Activated CD4-positive, alpha-beta T cell treated with anti-CD3 and anti-CD28 coated beads, Interleukin-2, Interleukin-4, amounts not matched to agents 100 ng/mL and 50 ng/mL, durations not matched to agents 16 hours and 8 hours (primary cell): ENCODE results near the gene ATF5.
"Not testable (repeated sequence)": the region's sequence is repeated elsewhere in the genome, so short reads cannot be mapped to it uniquely, and the experiment has no call there.

ENCODE experiments used
- DNase-seq: peaks from one replicate; pipeline ENCODE4 v3.0.0-alpha.2; 2020; ENCODE audit warnings: low spot score

Gene ATF5

GRCh38 chr19:49923055-49924003 lies 5.7 kb upstream of the ATF5 start:
- no peak for DNase-seq

DNA sequence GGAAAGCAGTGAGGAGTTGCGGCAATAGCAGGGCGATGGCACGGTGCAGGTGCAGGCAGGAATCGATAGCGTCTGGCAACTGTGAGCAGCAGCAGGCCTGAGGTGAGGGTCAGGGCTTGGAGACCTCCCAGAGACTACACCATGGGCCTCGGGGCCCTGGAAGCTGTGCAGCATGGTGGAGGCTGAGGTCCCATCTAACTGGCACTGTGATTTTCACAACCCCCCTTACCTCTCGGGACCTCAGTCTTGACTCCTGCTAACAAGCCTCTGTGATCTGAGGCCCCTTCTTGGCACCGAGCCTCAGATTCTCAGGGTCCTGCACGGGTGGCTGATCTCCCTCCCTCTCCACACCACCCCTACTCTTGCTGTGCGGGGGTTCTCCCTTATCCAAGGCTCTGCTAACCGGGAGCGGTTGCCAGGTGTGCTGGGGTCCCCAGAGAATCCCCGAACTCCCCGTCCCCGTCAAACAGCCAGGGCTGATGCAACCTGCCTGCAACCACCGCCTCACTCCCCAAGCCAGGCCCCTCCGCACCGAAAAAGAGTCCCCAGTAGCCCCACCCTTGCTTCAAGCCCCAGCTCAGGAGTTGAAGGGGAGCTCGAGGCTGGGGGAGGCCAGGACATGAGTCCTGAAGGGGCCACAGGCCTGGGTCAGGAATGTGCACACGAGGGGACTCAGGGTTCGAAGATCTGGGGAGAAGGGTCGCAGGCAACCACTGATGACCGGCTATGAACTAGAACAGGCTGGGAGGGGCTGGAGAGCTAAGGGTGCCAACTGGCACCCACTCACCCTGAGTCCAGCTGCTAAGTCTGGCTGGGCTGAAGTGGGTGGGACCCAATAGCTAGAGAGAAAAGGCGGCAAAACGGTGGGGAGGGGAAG lies 4.8 kb upstream of the ATF5 start:
- DNase-seq: no peak

DNA sequence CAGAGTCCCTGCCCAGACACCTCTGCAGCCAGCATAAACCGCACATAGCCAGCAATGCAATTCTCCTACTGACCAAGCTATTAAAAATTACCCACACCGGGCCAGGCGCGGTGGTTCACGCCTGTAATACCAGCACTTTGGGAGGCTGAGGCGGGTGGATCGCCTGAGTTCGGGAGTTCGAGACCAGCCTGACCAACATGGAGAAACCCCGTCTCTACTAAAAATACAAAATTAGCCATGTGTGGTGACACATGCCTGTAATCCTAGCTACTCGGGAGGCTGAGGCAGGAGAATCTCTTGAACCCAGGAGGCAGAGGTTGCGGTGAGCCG lies 4.2 kb upstream of the ATF5 start:
- not testable (repeated sequence) for DNase-seq

DNA sequence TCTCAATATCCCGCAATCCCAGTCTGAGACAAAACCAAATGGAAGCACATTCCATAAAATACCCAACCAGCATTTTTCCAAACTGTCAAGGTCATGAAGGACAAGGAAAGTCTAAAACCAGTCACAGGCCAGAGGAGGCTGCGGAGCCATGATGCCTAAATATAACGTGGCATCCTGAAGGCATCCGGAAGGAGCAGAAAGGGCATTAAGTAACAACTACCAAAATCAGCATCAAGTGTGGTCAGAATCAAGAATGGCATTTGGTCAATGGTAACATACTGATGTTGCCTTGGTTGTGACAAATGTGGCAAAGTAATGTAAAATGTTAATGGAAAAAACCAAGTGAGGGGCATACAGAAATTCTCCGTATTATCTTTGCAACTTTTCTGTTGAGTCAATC lies 3.5 kb upstream of the ATF5 start:
- no peak for DNase-seq

DNA sequence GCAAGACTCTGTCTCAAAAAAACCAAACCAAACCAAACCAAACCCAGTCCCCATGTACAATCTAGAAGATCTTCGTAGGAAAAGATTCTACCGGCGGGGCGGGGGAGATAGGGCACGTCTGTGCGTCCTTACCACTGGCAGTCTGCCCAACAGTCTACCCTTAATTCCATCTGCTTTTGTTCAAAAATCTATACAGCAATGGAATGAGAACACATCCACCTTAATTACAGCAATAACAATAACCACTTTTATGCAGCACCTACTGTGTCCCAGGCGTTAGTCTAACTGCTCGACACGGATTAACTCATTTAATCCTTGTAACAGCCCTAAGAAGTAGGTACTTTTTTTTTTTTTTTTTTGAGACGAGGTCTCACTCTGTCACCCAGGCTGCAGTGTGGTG lies 2.5 kb upstream of the ATF5 start:
- no peak for DNase-seq

GRCh38 chr19:49927526-49928264 lies 1.3 kb upstream of the ATF5 start:
- DNase-seq: no peak

DNA sequence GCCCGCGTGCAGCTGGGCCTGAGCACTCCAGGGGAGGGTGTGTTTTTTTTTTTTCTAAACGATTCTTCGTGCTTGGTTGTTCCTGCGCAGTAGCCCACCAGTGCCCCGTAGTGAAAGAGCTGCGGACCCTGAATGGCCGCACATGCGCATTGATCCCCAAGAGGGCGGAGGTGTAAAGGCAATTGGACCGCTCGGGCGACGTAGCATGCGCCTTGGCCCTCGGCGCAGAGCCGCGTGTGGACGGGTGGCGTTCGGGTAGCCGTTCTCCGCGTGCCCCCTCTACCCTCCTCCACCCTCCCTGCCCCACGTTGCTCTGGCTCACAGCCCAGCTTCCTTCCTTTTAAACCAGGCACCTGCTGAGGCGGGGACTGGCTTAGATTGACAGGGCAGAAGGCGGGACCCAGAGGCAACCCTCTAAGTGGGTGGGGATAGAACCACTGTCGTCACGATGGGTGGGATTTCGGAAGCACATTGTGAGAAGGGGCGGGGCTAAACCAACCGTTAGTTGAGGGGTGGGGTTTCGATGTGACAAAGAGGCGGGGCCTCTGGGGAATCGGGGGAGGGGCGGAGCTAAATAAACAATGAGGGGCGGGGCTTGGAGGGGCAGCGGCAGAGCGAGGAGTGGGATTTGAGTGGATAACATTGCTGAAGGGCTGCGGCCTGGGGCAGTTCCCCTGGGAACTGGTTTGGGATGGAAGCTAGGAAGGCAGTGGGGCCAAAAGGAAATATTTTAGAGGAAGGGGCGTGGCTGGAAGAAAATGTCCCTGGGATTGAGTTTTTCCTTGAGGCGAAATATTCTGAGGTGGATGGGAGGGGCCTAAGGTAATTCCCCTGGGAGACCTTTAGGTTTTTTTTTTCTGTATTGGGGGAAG lies 842 bp downstream of the ATF5 start:
- DNase-seq: peak; percentile 97

- no peak for DNase-seq
Observed at GRCh38 chr19:49930483-49931011, 1.5 kb downstream of the ATF5 start.

GRCh38 chr19:49931293-49932040 lies 2.5 kb downstream of the ATF5 start:
- no peak for DNase-seq

DNA sequence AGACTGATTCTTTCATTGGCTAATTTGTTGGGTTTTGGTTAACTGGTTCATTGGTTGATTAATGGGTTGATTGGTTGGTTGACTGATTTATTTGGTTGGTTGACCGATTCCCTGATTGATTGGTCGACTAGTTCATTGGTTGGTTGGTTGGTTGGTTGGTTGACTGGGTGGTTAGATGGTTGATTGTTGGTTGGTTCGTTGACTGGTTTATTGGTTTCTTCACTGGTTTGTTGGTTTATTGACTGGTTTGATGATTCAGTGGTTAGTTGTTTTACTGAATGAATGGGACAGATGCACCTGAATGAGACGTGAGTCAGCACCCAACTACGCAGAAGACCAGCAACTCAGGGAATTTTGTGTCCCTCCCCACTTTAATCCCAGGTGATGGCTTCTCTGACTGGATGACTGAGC lies 3.0 kb downstream of the ATF5 start:
- DNase-seq: peak; percentile 22

- DNase-seq: peak; percentile 49
Observed at GRCh38 chr19:49932731-49933131, 3.7 kb downstream of the ATF5 start.

GRCh38 chr19:49933643-49934042 lies 4.6 kb downstream of the ATF5 start:
- DNase-seq: no peak

- no peak for DNase-seq
Observed at GRCh38 chr19:49936549-49936948, 7.5 kb downstream of the ATF5 start.

GRCh38 chr19:49937750-49938381 lies 8.9 kb downstream of the ATF5 start:
- peak; percentile 82 for DNase-seq

- no peak for DNase-seq
Observed at GRCh38 chr19:49938662-49939061, 9.7 kb downstream of the ATF5 start.

DNA sequence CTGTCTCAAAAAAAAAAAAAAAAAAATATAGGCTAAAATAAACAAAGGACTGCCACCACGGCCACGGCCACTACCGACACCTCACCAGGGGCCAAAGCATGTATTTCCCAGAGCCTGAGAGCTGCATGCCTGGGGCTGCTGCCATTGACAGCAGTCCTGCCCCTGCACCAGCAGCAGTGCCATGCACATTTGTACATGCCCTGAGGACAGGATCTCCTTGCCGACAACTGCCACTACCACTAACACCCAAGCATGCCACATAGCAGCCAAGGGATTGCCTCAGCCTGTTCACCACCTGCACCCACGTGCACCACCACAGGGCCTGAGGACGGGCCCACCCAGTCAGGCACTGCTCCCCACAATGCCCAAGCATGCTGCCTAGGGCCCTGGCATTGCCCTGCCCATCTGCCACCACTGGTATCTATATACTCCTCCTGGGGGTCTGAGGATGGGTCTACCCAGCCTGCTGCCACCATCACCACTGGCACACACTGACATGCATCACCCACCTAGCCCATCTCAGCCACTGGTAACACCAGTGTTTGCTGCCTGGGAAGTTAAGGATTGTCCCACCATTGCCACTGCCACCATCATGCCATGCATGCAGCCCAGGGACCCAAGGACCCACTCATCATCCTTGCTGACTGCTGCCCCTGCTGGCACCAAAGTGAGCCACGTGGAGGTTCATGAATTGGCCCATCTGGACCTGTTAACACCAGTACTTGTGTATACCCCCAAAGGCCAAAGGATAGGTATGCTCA lies 10.9 kb downstream of the ATF5 start:
- no peak for DNase-seq

DNA sequence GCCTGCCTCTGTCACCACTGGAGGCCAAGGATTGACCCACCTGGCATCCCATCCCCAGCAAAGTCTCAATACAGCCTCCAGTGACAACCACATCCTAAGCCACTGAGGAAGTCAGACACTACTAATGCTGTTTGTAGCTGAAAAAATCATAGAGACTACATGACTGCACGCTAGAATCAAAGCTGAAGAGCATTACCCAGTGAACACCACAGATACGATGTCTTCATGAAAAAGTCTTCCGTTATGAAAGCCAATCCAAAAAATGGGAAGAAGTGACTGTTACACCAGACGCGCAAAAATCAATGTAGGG lies 11.4 kb downstream of the ATF5 start:
- DNase-seq: no peak

GRCh38 chr19:49944567-49944966 lies 15.6 kb downstream of the ATF5 start:
- peak; percentile 55 for DNase-seq

- no peak for DNase-seq
Observed at GRCh38 chr19:49946415-49946814, 17.4 kb downstream of the ATF5 start.
